HepG2 (cell line): Measurements from ENCODE around the gene FOXK2. TPM values are rescaled to one million over a fixed set of nuclear protein-coding genes. Genes with fewer than 3 reads are reported as not detected.
A peak's percentile ranks its signal among the peaks of the same experiment; 100 is the strongest.

ENCODE experiments used
- ATAC-seq: fragments of 200-7000 bp; cut with Tn5 transposase; 3 replicates; pipeline ENCODE4 v1.9.1; 2020; ENCODE audit warnings: mild to moderate bottlenecking, moderate library complexity
- BruUV-seq: library from RNA; stranded (reverse); fragments of 400-500 nt; replicated peaks from 2 replicates; lab custom pipeline; 2021; lab: Mats Ljungman, UMichigan
- CTCF ChIA-PET: fragments of 300-600 bp; formaldehyde crosslinking; extraction: SDS; loops from one replicate; lab custom pipeline; 2021; ENCODE audit warnings: low total read pairs, inconsistent platforms, low intra/inter-chr PET ratio; lab: Yijun Ruan, JAX
- POLR2A ChIA-PET: fragments of 350-600 bp; sonication (Branson Sonifier 250); formaldehyde crosslinking; loops from one replicate; lab custom pipeline; 2020; ENCODE audit warnings: antibody characterized with exemption, inconsistent platforms; lab: Yijun Ruan, JAX
- DNase-seq: peaks from one replicate; pipeline ENCODE4 v3.0.0-alpha.2; 2015; ENCODE audit warnings: low spot score
- FAIRE-seq: peaks from 3 replicates; lab custom pipeline; 2011; peaks lifted over from hg19 to GRCh38; lab: Jason Lieb, UNC
- H2AFZ ChIP-seq: one replicate; pipeline ENCODE4 v1.6.1; 2011; ENCODE audit warnings: low read length, inconsistent platforms
- H3K27ac ChIP-seq: fragments of 300-600 bp; 3 replicates; pipeline ENCODE4 v1.8.0; 2011; ENCODE audit warnings: mixed run types, mild to moderate bottlenecking, mixed read lengths, low read length, inconsistent platforms; ENCODE audit not compliant: insufficient read depth; ENCODE audit errors: extremely low read length
- H3K27me3 ChIP-seq, 2 experiments: fragments of 200-600 bp in 1 of 2; 2 replicates in 1 of 2; 3 replicates in 1 of 2; pipeline versions ENCODE4 v1.6.0 to v1.8.0; 2011; ENCODE audit warnings: low read length in 2 of 2, mild to moderate bottlenecking in 2 of 2, moderate library complexity in 2 of 2, inconsistent platforms in 1 of 2; ENCODE audit not compliant: insufficient read depth in 2 of 2, control insufficient read depth in 1 of 2
- H3K36me3 ChIP-seq, 2 experiments: fragments of 200-600 bp in 1 of 2; replicated peaks in 1 of 2; 2 replicates in 1 of 2; 3 replicates in 1 of 2; pipeline versions ENCODE4 v1.5.1 to v1.8.0; 2011; ENCODE audit warnings: low read length in 2 of 2, inconsistent platforms in 1 of 2; ENCODE audit not compliant: insufficient read depth in 2 of 2, control insufficient read depth in 1 of 2
- H3K4me1 ChIP-seq: 2 replicates; pipeline ENCODE4 v1.5.1; 2012; ENCODE audit warnings: low read length, inconsistent platforms; ENCODE audit not compliant: insufficient read depth
- H3K4me2 ChIP-seq: 2 replicates; pipeline ENCODE4 v1.6.0; 2011; ENCODE audit warnings: low read depth, low read length, inconsistent platforms
- H3K4me3 ChIP-seq, 3 experiments: fragments of 200-600 bp in 1 of 3; sonication (generic), shearing (Covaris generic) in 1 of 3; replicated peaks in 1 of 3; 2 replicates each; pipeline ENCODE4 v1.5.1; 2011 to 2016; ENCODE audit warnings: low read length in 3 of 3, inconsistent platforms in 2 of 3, low read depth in 2 of 3, mild to moderate bottlenecking in 2 of 3, control low read depth in 1 of 3, mixed read lengths in 1 of 3; ENCODE audit not compliant: insufficient read depth in 1 of 3
- H3K79me2 ChIP-seq: one replicate; pipeline ENCODE4 v1.6.1; 2011; ENCODE audit warnings: low read length, inconsistent platforms; ENCODE audit not compliant: insufficient read depth
- H3K9ac ChIP-seq: 2 replicates; pipeline ENCODE4 v1.6.0; 2011; ENCODE audit warnings: mild to moderate bottlenecking, low read depth, low read length, inconsistent platforms; ENCODE audit not compliant: insufficient read depth
- H3K9me3 ChIP-seq: 2 replicates; pipeline ENCODE4 v1.5.1; 2012; ENCODE audit warnings: mild to moderate bottlenecking, low read length
- H4K20me1 ChIP-seq: 2 replicates; pipeline ENCODE4 v1.6.0; 2011; ENCODE audit warnings: inconsistent platforms, mild to moderate bottlenecking, low read length, moderate library complexity; ENCODE audit not compliant: insufficient read depth
- AGO2 ChIP-seq: fragments of 200-400 bp; formaldehyde crosslinking; optimal IDR thresholded peaks from 2 replicates; pipeline ENCODE3; 2017; ENCODE audit warnings: mild to moderate bottlenecking, low read depth, low read length, moderate library complexity
- ATF7-NPFF ChIP-seq: sonication (generic); formaldehyde crosslinking; IDR thresholded peaks from 2 replicates; pipeline ENCODE4 v1.8.1; 2023; ENCODE audit warnings: mild to moderate bottlenecking, low read depth, missing genetic modification reagents, moderate library complexity
- DNMT1 ChIP-seq: sonication (generic); formaldehyde crosslinking; IDR thresholded peaks from 2 replicates; pipeline ENCODE4 v1.5.1; 2020; ENCODE audit warnings: mild to moderate bottlenecking, missing genetic modification reagents
- RBM22 ChIP-seq: fragments of 200-400 bp; formaldehyde crosslinking; optimal IDR thresholded peaks from 2 replicates; pipeline ENCODE3; 2017; ENCODE audit warnings: mild to moderate bottlenecking, low read length, moderate library complexity
- ZFP36L1 ChIP-seq: sonication (generic); formaldehyde crosslinking; IDR thresholded peaks from 2 replicates; pipeline ENCODE4 v1.8.0; 2022; ENCODE audit warnings: mild to moderate bottlenecking, missing genetic modification reagents, moderate library complexity
- ZNF121 ChIP-seq: sonication (generic); formaldehyde crosslinking; IDR thresholded peaks from 2 replicates; pipeline ENCODE4 v1.5.0; 2020; ENCODE audit warnings: mild to moderate bottlenecking, missing genetic modification reagents
- WGBS: methylation state at CpG from one replicate; pipeline ENCODE4 v1.1.6; 2017; ENCODE audit warnings: low lambda C conversion rate; 5-methylcytosine and 5-hydroxymethylcytosine counted together
- in situ Hi-C: cut with HindIII; loops from 2 replicates; pipeline ENCODE4 v1.10.0; 2017; ENCODE audit warnings: low pct_unique_long_range_greater_than_20kb; ENCODE audit not compliant: extremely low pct_ligation_motif_present
- intact Hi-C: fragments of 100-400 bp; cut with micrococcal nuclease; formaldehyde crosslinking; loops from one replicate; pipeline ENCODE4 v1.10.0; 2022; ENCODE audit not compliant: unreplicated experiment
- polyA plus RNA-seq, 8 experiments: library from polyadenylated mRNA; depleted of rRNA in 3 of 8; stranded (reverse) in 7 of 8; unstranded in 1 of 8; fragments of >200 nt; fragmentation: Illumina TruSeq in 4 of 8; extraction: Trizol in 4 of 8; gene quantifications; 2 replicates each; pipeline versions ENCODE4 v1.2.1 to v1.2.3, GENCODE V29; 2011 to 2016; ENCODE audit warnings: low read depth in 4 of 8, missing spikeins in 1 of 8, mixed read lengths in 1 of 8; ENCODE audit not compliant: insufficient read depth in 1 of 8
- total RNA-seq, 5 experiments: library from RNA; depleted of rRNA; stranded (reverse); fragments of >200 nt; fragmentation: Illumina TruSeq; extraction: Trizol; gene quantifications; 2 replicates each; pipeline ENCODE4 v1.2.3, GENCODE V29; 2016; ENCODE audit warnings: low read depth in 1 of 5
- TF ChIP-seq, protein P1 (sequence below): sonication (generic); formaldehyde crosslinking; IDR thresholded peaks from 2 replicates; pipeline ENCODE4 v1.4.0; 2020; ENCODE audit warnings: low read depth, missing genetic modification reagents

Gene FOXK2
- total and polyA plus RNA-seq, 2 of the 13 experiments (the other 11 are each of a cell fraction or from before 2014, with no cell fraction given) = 67.1 to 67.2 TPM

DNA sequence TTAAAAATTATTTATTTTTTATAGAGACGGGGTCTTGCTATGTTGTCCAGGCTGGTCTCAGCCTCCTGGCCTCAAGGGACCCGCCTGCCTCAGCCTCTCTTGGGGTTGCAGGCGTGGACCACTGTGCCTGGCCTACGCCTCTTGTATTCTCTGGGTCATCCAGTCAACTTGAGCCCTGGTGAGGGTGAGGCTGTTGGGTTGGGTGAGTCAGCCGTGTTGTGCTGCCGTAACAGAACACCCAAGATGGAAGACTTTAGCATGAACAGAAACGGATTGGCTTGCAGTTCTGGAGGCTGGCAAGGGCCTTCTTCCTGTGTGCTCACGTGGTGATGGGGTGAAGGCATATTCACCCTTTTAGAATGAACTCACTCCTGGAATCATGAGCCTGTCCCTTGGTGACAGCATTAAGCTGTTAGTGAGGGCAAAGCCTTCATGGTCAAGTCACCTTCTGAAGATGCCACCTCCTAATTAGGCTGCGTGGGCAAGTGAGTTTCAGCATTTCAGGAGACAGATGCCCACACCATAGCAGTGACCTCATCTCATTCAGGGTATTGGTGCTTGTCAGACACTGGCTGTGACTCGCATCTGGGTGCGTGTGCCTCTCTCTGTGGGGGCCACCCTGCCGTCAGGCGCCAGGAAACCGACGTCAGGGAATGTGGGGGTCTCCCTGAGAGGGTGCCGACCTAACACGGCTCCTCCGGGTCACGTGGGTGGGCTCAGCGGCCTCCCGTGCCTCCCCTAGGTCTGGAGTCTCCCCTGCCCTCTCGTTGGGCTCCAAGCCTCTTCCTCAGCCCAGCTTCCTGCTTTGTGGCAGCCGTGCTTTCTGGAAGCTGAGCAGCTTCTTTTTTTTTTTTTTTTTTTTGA, 79.0 kb downstream of the FOXK2 start:
- TF ChIP-seq DNMT1 (CRISPR knock-in tag) (no peak), ATF7-NPFF (no peak), AGO2 (peak; percentile 75), RBM22 (peak; percentile 79), ZFP36L1 (no peak), ZNF121 (CRISPR knock-in tag) (peak; percentile 90)
- TF ChIP-seq, protein P1, sequence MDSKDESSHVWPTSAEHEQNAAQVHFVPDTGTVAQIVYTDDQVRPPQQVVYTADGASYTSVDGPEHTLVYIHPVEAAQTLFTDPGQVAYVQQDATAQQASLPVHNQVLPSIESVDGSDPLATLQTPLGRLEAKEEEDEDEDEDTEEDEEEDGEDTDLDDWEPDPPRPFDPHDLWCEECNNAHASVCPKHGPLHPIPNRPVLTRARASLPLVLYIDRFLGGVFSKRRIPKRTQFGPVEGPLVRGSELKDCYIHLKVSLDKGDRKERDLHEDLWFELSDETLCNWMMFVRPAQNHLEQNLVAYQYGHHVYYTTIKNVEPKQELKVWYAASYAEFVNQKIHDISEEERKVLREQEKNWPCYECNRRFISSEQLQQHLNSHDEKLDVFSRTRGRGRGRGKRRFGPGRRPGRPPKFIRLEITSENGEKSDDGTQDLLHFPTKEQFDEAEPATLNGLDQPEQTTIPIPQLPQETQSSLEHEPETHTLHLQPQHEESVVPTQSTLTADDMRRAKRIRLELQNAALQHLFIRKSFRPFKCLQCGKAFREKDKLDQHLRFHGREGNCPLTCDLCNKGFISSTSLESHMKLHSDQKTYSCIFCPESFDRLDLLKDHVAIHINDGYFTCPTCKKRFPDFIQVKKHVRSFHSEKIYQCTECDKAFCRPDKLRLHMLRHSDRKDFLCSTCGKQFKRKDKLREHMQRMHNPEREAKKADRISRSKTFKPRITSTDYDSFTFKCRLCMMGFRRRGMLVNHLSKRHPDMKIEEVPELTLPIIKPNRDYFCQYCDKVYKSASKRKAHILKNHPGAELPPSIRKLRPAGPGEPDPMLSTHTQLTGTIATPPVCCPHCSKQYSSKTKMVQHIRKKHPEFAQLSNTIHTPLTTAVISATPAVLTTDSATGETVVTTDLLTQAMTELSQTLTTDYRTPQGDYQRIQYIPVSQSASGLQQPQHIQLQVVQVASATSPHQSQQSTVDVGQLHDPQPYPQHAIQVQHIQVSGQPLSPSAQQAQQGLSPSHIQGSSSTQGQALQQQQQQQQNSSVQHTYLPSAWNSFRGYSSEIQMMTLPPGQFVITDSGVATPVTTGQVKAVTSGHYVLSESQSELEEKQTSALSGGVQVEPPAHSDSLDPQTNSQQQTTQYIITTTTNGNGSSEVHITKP = no peak
- H3K4me2 ChIP-seq = no peak overlapping the region
- FAIRE-seq (peak; percentile 44), ATAC-seq (no peak), DNase-seq (no peak)
- H3K9ac ChIP-seq = no peak overlapping the region
- CTCF ChIA-PET = no interaction called here
- no peaks in the 10 kb centered on the region for H3K27me3 ChIP-seq
- in situ Hi-C loops = no loop called here
- BruUV-seq = no TSS peak
- H3K79me2 ChIP-seq = no peaks in the 10 kb centered on the region
- H3K4me3 ChIP-seq = no peak overlapping the region
- peaks cover 6% of the 10 kb centered on the region for H3K4me1 ChIP-seq
- no peak overlapping the region for H3K27ac ChIP-seq
- WGBS = 99% methylated on average over 18 of the region's 23 CpGs
- POLR2A ChIA-PET = no interaction called here
- intact Hi-C loops = no loop called here
- H2AFZ ChIP-seq = no peak overlapping the region
- peaks cover 11% of the 10 kb centered on the region; the same call in 1 of the 2 replicates for H4K20me1 ChIP-seq
- H3K9me3 ChIP-seq = no peaks in the 10 kb centered on the region
- H3K36me3 ChIP-seq = peaks cover 54 to 84% of the 10 kb centered on the region in 2 experiments
